Mucosa of rectum (tissue), 2 donors: Measurements from ENCODE around the gene TBC1D23.

Experiments
- H3K27ac ChIP-seq, 2 donors: one replicate each; pipeline ENCODE4 v1.7.0; 2013; ENCODE audit warnings: inconsistent platforms in 2 of 2, low read depth in 2 of 2, low read length in 2 of 2
- H3K27me3 ChIP-seq, 2 donors: one replicate each; pipeline ENCODE4 v1.7.0; 2013; ENCODE audit warnings: low read length in 2 of 2; ENCODE audit not compliant: control insufficient read depth in 2 of 2, insufficient read depth in 2 of 2
- H3K36me3 ChIP-seq, 2 donors: one replicate each; pipeline ENCODE4 v1.7.0; 2013; ENCODE audit warnings: low read length in 2 of 2; ENCODE audit not compliant: control insufficient read depth in 2 of 2, insufficient read depth in 2 of 2
- H3K4me1 ChIP-seq, 2 donors: one replicate each; pipeline ENCODE4 v1.7.0; 2013; ENCODE audit warnings: low read length in 2 of 2, mild to moderate bottlenecking in 1 of 2; ENCODE audit not compliant: control insufficient read depth in 2 of 2, insufficient read depth in 2 of 2
- H3K4me3 ChIP-seq, 2 donors: one replicate each; pipeline ENCODE4 v1.7.0; 2013; ENCODE audit warnings: low read length in 2 of 2
- H3K9ac ChIP-seq, 2 donors: one replicate each; pipeline ENCODE4 v1.7.0; 2013; ENCODE audit warnings: low read length in 2 of 2, low read depth in 1 of 2, mild to moderate bottlenecking in 1 of 2
- H3K9me3 ChIP-seq, 2 donors: one replicate each; pipeline ENCODE4 v1.7.0; 2013; ENCODE audit warnings: low read length in 2 of 2; ENCODE audit not compliant: control insufficient read depth in 2 of 2
- donor health status: healthy.
- donor health status: Normal muscosa, but diverticular disease.

Gene TBC1D23

GRCh38 chr3:100289339-100289738 is 28.5 kb downstream of the TBC1D23 start:
- no peak overlapping the region for H3K9ac ChIP-seq
- H3K36me3 ChIP-seq, result peaks cover 23 to 36% of the 10 kb centered on the region in 2 donors
- H3K4me1 ChIP-seq, result no peaks in the 10 kb centered on the region

GRCh38 chr3:100295089-100295488 is 34.3 kb downstream of the TBC1D23 start:
- H3K27ac ChIP-seq, result no peak overlapping the region
- H3K4me3 ChIP-seq, result no peak overlapping the region
- no peak overlapping the region for H3K9ac ChIP-seq
- H3K27me3 ChIP-seq, result no peaks in the 10 kb centered on the region
- no peaks in the 10 kb centered on the region for H3K9me3 ChIP-seq
- H3K36me3 ChIP-seq, result peaks cover 40 to 44% of the 10 kb centered on the region in 2 donors
- no peaks in the 10 kb centered on the region for H3K4me1 ChIP-seq

More at GRCh38 chr3:100289339-100289738, 28.5 kb downstream of the TBC1D23 start:
- H3K27me3 ChIP-seq, result no peaks in the 10 kb centered on the region
- H3K4me3 ChIP-seq, result no peak overlapping the region
- H3K9me3 ChIP-seq, result no peaks in the 10 kb centered on the region
- H3K27ac ChIP-seq, result no peak overlapping the region

- Histone ChIP-seq H3K27me3 (no peaks in the 10 kb centered on the region), H3K4me1 (no peaks in the 10 kb centered on the region), H3K36me3 (peaks cover 39 to 41% of the 10 kb centered on the region in 2 donors), H3K4me3 (no peak overlapping the region), H3K9me3 (no peaks in the 10 kb centered on the region), H3K9ac (no peak overlapping the region), H3K27ac (no peak overlapping the region)
These were observed 37.0 kb downstream of the TBC1D23 start for GRCh38 chr3:100297784-100298183.

GRCh38 chr3:100299016-100299415 is 38.2 kb downstream of the TBC1D23 start:
- Histone ChIP-seq H3K4me1 (no peaks in the 10 kb centered on the region), H3K27ac (no peak overlapping the region), H3K4me3 (no peak overlapping the region), H3K27me3 (no peaks in the 10 kb centered on the region), H3K9me3 (no peaks in the 10 kb centered on the region), H3K36me3 (peaks cover 41 to 42% of the 10 kb centered on the region in 2 donors), H3K9ac (no peak overlapping the region)

GRCh38 chr3:100306695-100307094 is 45.9 kb downstream of the TBC1D23 start:
- H3K27ac ChIP-seq, result no peak overlapping the region
- H3K9ac ChIP-seq, result no peak overlapping the region
- H3K36me3 ChIP-seq, result peaks cover 25 to 47% of the 10 kb centered on the region in 2 donors
- no peaks in the 10 kb centered on the region for H3K9me3 ChIP-seq
- H3K27me3 ChIP-seq, result no peaks in the 10 kb centered on the region
- H3K4me3 ChIP-seq, result no peak overlapping the region
- no peaks in the 10 kb centered on the region for H3K4me1 ChIP-seq

GRCh38 chr3:100310355-100310965 is 49.7 kb downstream of the TBC1D23 start:
- Histone ChIP-seq H3K27ac (no peak overlapping the region), H3K36me3 (peaks cover 22 to 41% of the 10 kb centered on the region in 2 donors), H3K9me3 (no peaks in the 10 kb centered on the region)

GRCh38 chr3:100311011-100311410 is 50.2 kb downstream of the TBC1D23 start:
- H3K9ac ChIP-seq, result no peak overlapping the region
- H3K36me3 ChIP-seq, result peaks cover 24 to 37% of the 10 kb centered on the region in 2 donors
- H3K27ac ChIP-seq, result no peak overlapping the region

More at GRCh38 chr3:100310355-100310965, 49.7 kb downstream of the TBC1D23 start:
- Histone ChIP-seq H3K27me3 (no peaks in the 10 kb centered on the region), H3K4me1 (no peaks in the 10 kb centered on the region), H3K4me3 (no peak overlapping the region), H3K9ac (no peak overlapping the region)

GRCh38 chr3:100316641-100317069 is 55.9 kb downstream of the TBC1D23 start:
- H3K27me3 ChIP-seq, result no peaks in the 10 kb centered on the region
- H3K4me3 ChIP-seq, result no peak overlapping the region
- no peak overlapping the region for H3K9ac ChIP-seq
- no peaks in the 10 kb centered on the region for H3K9me3 ChIP-seq
- peaks cover 12 to 23% of the 10 kb centered on the region in 2 donors for H3K36me3 ChIP-seq
- H3K4me1 ChIP-seq, result no peaks in the 10 kb centered on the region
- H3K27ac ChIP-seq, result no peak overlapping the region

More at GRCh38 chr3:100311011-100311410, 50.2 kb downstream of the TBC1D23 start:
- H3K4me3 ChIP-seq, result no peak overlapping the region
- H3K4me1 ChIP-seq, result no peaks in the 10 kb centered on the region
- no peaks in the 10 kb centered on the region for H3K27me3 ChIP-seq
- no peaks in the 10 kb centered on the region for H3K9me3 ChIP-seq

GRCh38 chr3:100317912-100318311 is 57.1 kb downstream of the TBC1D23 start:
- no peaks in the 10 kb centered on the region for H3K27me3 ChIP-seq
- no peaks in the 10 kb centered on the region for H3K9me3 ChIP-seq
- no peak overlapping the region for H3K9ac ChIP-seq
- H3K4me3 ChIP-seq, result no peak overlapping the region
- peaks cover 8 to 19% of the 10 kb centered on the region in 2 donors for H3K36me3 ChIP-seq
- no peak overlapping the region for H3K27ac ChIP-seq
- H3K4me1 ChIP-seq, result no peaks in the 10 kb centered on the region

- H3K4me3 ChIP-seq, result no peak overlapping the region
- no peaks in the 10 kb centered on the region for H3K27me3 ChIP-seq
- H3K9me3 ChIP-seq, result no peaks in the 10 kb centered on the region
- peaks cover 14 to 19% of the 10 kb centered on the region in 2 donors for H3K36me3 ChIP-seq
- H3K9ac ChIP-seq, result no peak overlapping the region
- H3K27ac ChIP-seq, result no peak overlapping the region
- no peaks in the 10 kb centered on the region for H3K4me1 ChIP-seq
These were observed 59.2 kb downstream of the TBC1D23 start for GRCh38 chr3:100319951-100320350.
